ENCODE data around the gene APCDD1.

Gene APCDD1

GRCh38 chr18:10519366-10519765 is 64.9 kb downstream of the APCDD1 start:
- no peak for TF ChIP-seq CTCF (IDR thresholded peaks at IDR 0.05; ENCODE audit: borderline replicate concordance, control extremely low read depth, extremely low read depth, insufficient read depth, missing control alignments)
- DNase-seq (ENCODE audit: low spot score): no peak
- in situ Hi-C loops (cut with MboI; ENCODE audit: low sequenced_read_pairs, unreplicated experiment): no loop called here

- in situ Hi-C loops (cut with MboI; ENCODE audit: low sequenced_read_pairs, unreplicated experiment): loop anchor here (5.0 kb wide), 1 partner anchor 548 kb away; no protein-coding TSS in a partner anchor
- DNase-seq (ENCODE audit: low spot score): peak; percentile 70
- TF ChIP-seq CTCF (IDR thresholded peaks at IDR 0.05; ENCODE audit: borderline replicate concordance, control extremely low read depth, extremely low read depth, insufficient read depth, missing control alignments): peak; percentile 59
Observed at GRCh38 chr18:10519999-10520935, 65.8 kb downstream of the APCDD1 start.

GRCh38 chr18:10521566-10521965 is 67.1 kb downstream of the APCDD1 start:
- DNase-seq (ENCODE audit: low spot score): no peak
- no peak for TF ChIP-seq CTCF (IDR thresholded peaks at IDR 0.05; ENCODE audit: borderline replicate concordance, control extremely low read depth, extremely low read depth, insufficient read depth, missing control alignments)
- in situ Hi-C loops (cut with MboI; ENCODE audit: low sequenced_read_pairs, unreplicated experiment): loop anchor here (5.0 kb wide), 1 partner anchor 549 kb away; no protein-coding TSS in a partner anchor

GRCh38 chr18:10522574-10522973 is 68.1 kb downstream of the APCDD1 start:
- TF ChIP-seq CTCF (IDR thresholded peaks at IDR 0.05; ENCODE audit: borderline replicate concordance, control extremely low read depth, extremely low read depth, insufficient read depth, missing control alignments): no peak
- in situ Hi-C loops (cut with MboI; ENCODE audit: low sequenced_read_pairs, unreplicated experiment): loop anchor here (5.0 kb wide), 1 partner anchor 550 kb away; no protein-coding TSS in a partner anchor
- DNase-seq (ENCODE audit: low spot score): no peak

GRCh38 chr18:10523544-10523943 is 69.1 kb downstream of the APCDD1 start:
- TF ChIP-seq CTCF (IDR thresholded peaks at IDR 0.05; ENCODE audit: borderline replicate concordance, control extremely low read depth, extremely low read depth, insufficient read depth, missing control alignments): no peak
- DNase-seq (ENCODE audit: low spot score): no peak
- in situ Hi-C loops (cut with MboI; ENCODE audit: low sequenced_read_pairs, unreplicated experiment): loop anchor here (5.0 kb wide), 1 partner anchor 551 kb away; no protein-coding TSS in a partner anchor

- in situ Hi-C loops (cut with MboI; ENCODE audit: low sequenced_read_pairs, unreplicated experiment): loop anchor here (5.0 kb wide), 1 partner anchor 552 kb away; no protein-coding TSS in a partner anchor
- no peak for DNase-seq (ENCODE audit: low spot score)
- no peak for TF ChIP-seq CTCF (IDR thresholded peaks at IDR 0.05; ENCODE audit: borderline replicate concordance, control extremely low read depth, extremely low read depth, insufficient read depth, missing control alignments)
Observed at GRCh38 chr18:10524507-10525370, 70.3 kb downstream of the APCDD1 start.

Data from GM13976 (cell line).